ENCODE measurements around the gene MVB12A.

MVB12A gene

GRCh38 chr19:17471410-17472125 lies 51.7 kb downstream of the MVB12A start:
- no peak for DNase-seq (ENCODE audit: low spot score)

- DNase-seq (ENCODE audit: low spot score): peak; percentile 53
Observed at GRCh38 chr19:17473041-17473440, 53.2 kb downstream of the MVB12A start.
